IMR-90 (cell line): ENCODE data around the gene MAN2A2. TPM values are rescaled to one million over a fixed set of nuclear protein-coding genes. Genes with fewer than 3 reads are reported as not detected.

Experiments used
- ATAC-seq: fragments of 200-7000 bp; cut with Tn5 transposase; 2 replicates; pipeline ENCODE4 v1.9.1; 2020; ENCODE audit warnings: low read depth, mild to moderate bottlenecking, moderate library complexity
- BruUV-seq: library from RNA; stranded (reverse); fragments of 400-500 nt; replicated peaks from 2 replicates; lab custom pipeline; 2021; lab: Mats Ljungman, UMichigan
- CTCF ChIA-PET: fragments of 300-600 bp; formaldehyde crosslinking; extraction: SDS; loops from one replicate; lab custom pipeline; 2021; ENCODE audit warnings: antibody characterized with exemption; lab: Yijun Ruan, JAX
- POLR2A ChIA-PET: fragments of 300-600 bp; sonication (Branson Sonifier 250); formaldehyde crosslinking; loops from one replicate; lab custom pipeline; 2022; ENCODE audit warnings: antibody characterized with exemption; ENCODE audit not compliant: unreplicated experiment; lab: Charles Lee
- DNase-seq: peaks from one replicate; pipeline ENCODE4 v3.0.0; 2013
- H2AFZ ChIP-seq: replicated peaks from 2 replicates; pipeline ENCODE3; 2013; ENCODE audit warnings: low read length, mild to moderate bottlenecking; ENCODE audit not compliant: poor library complexity
- H2AK5ac ChIP-seq: 2 replicates; pipeline ENCODE4 v1.6.1; 2013; ENCODE audit warnings: low read depth, low read length, inconsistent platforms
- H2AK9ac ChIP-seq: replicated peaks from 2 replicates; pipeline ENCODE3; 2013; ENCODE audit warnings: mild to moderate bottlenecking, low read depth, low read length, moderate library complexity; ENCODE audit not compliant: poor library complexity
- H2BK120ac ChIP-seq: 2 replicates; pipeline ENCODE4 v1.6.1; 2013; ENCODE audit warnings: low read depth, low read length, inconsistent platforms
- H2BK15ac ChIP-seq: 3 replicates; pipeline ENCODE4 v1.6.1; 2013; ENCODE audit warnings: low read depth, low read length, inconsistent platforms
- H2BK20ac ChIP-seq: 2 replicates; pipeline ENCODE4 v1.6.1; 2013; ENCODE audit warnings: low read depth, mild to moderate bottlenecking, inconsistent platforms, low read length, moderate library complexity
- H2BK5ac ChIP-seq: 2 replicates; pipeline ENCODE4 v1.6.1; 2013; ENCODE audit warnings: mild to moderate bottlenecking, low read depth, low read length, inconsistent platforms; ENCODE audit not compliant: poor library complexity, severe bottlenecking
- H3K14ac ChIP-seq: replicated peaks from 2 replicates; pipeline ENCODE4 v1.6.1; 2013; ENCODE audit warnings: low read depth, low read length, inconsistent platforms
- H3K18ac ChIP-seq: 2 replicates; pipeline ENCODE4 v1.6.1; 2013; ENCODE audit warnings: low read depth, low read length, control low read depth
- H3K23ac ChIP-seq: 2 replicates; pipeline ENCODE4 v1.6.1; 2013; ENCODE audit warnings: low read depth, low read length, inconsistent platforms
- H3K27ac ChIP-seq: 2 replicates; pipeline ENCODE4 v1.5.1; 2013; ENCODE audit warnings: mild to moderate bottlenecking, control low read depth, low read length; ENCODE audit not compliant: insufficient read depth
- H3K27me3 ChIP-seq: 2 replicates; pipeline ENCODE4 v1.6.1; 2013; ENCODE audit warnings: low read length; ENCODE audit not compliant: control insufficient read depth, insufficient read depth
- H3K36me3 ChIP-seq: 2 replicates; pipeline ENCODE4 v1.6.1; 2013; ENCODE audit warnings: low read length, mixed read lengths; ENCODE audit not compliant: control insufficient read depth, insufficient read depth
- H3K4ac ChIP-seq: 2 replicates; pipeline ENCODE4 v1.6.1; 2013; ENCODE audit warnings: low read depth, low read length, inconsistent platforms
- H3K4me1 ChIP-seq: 2 replicates; pipeline ENCODE4 v1.6.1; 2013; ENCODE audit warnings: low read length, mixed read lengths; ENCODE audit not compliant: control insufficient read depth, insufficient read depth
- H3K4me2 ChIP-seq: 2 replicates; pipeline ENCODE4 v1.6.1; 2013; ENCODE audit warnings: low read depth, mild to moderate bottlenecking, control low read depth, low read length, moderate library complexity
- H3K4me3 ChIP-seq: 2 replicates; pipeline ENCODE4 v1.5.1; 2013; ENCODE audit warnings: low read depth, mild to moderate bottlenecking, control low read depth, low read length, moderate library complexity; ENCODE audit not compliant: insufficient read depth
- H3K56ac ChIP-seq: 2 replicates; pipeline ENCODE4 v1.6.1; 2013; ENCODE audit warnings: low read length, inconsistent platforms; ENCODE audit not compliant: insufficient read depth; ENCODE audit errors: extremely low read depth
- H3K79me1 ChIP-seq, 2 experiments: 2 replicates each; pipeline ENCODE4 v1.6.1; 2013; ENCODE audit warnings: low read length in 2 of 2, inconsistent platforms in 1 of 2, low read depth in 1 of 2
- H3K9ac ChIP-seq: 2 replicates; pipeline ENCODE4 v1.6.1; 2013; ENCODE audit warnings: low read depth, low read length, control low read depth
- H3K9me1 ChIP-seq: 2 replicates; pipeline ENCODE4 v1.6.1; 2013; ENCODE audit warnings: low read length, inconsistent platforms; ENCODE audit not compliant: insufficient read depth
- H3K9me3 ChIP-seq: 2 replicates; pipeline ENCODE4 v1.6.1; 2013; ENCODE audit warnings: low read length; ENCODE audit not compliant: control insufficient read depth, insufficient read depth
- H4K20me1 ChIP-seq: 2 replicates; pipeline ENCODE4 v1.6.1; 2013; ENCODE audit warnings: low read length, inconsistent platforms; ENCODE audit not compliant: insufficient read depth
- H4K5ac ChIP-seq: 2 replicates; pipeline ENCODE4 v1.6.1; 2013; ENCODE audit warnings: mild to moderate bottlenecking, low read depth, low read length, control low read depth
- H4K8ac ChIP-seq, 2 experiments: 2 replicates each; pipeline ENCODE4 v1.6.1; 2013; ENCODE audit warnings: low read depth in 2 of 2, low read length in 2 of 2, control low read depth in 1 of 2, inconsistent platforms in 1 of 2
- H4K91ac ChIP-seq: 2 replicates; pipeline ENCODE4 v1.6.1; 2013; ENCODE audit warnings: low read depth, low read length, inconsistent platforms; ENCODE audit not compliant: insufficient read depth
- CTCF ChIP-seq: conservative IDR thresholded peaks from 2 replicates; pipeline ENCODE4 v1.5.1; 2012; ENCODE audit warnings: mild to moderate bottlenecking, low read depth, low read length, improper control_type of control experiment
- FOS ChIP-seq: fragments of 150-350 bp; IDR thresholded peaks from 2 replicates; pipeline ENCODE4 v1.6.1; 2016; ENCODE audit warnings: low read depth, low read length
- MAFK ChIP-seq: IDR thresholded peaks from 2 replicates; pipeline ENCODE4 v1.6.1; 2012; ENCODE audit warnings: low read depth, low read length, improper control_type of control experiment
- MAZ ChIP-seq: IDR thresholded peaks from 2 replicates; pipeline ENCODE4 v1.6.1; 2012; ENCODE audit warnings: low read depth, mild to moderate bottlenecking, low read length, improper control_type of control experiment, moderate library complexity, borderline replicate concordance
- MXI1 ChIP-seq: IDR thresholded peaks from 2 replicates; pipeline ENCODE4 v1.6.1; 2012; ENCODE audit warnings: low read depth, mild to moderate bottlenecking, low read length, moderate library complexity, borderline replicate concordance
- POLR2A ChIP-seq: IDR thresholded peaks from 2 replicates; pipeline ENCODE4 v1.6.1; 2012; ENCODE audit warnings: mild to moderate bottlenecking, low read depth, low read length
- RAD21 ChIP-seq: IDR thresholded peaks from 2 replicates; pipeline ENCODE4 v1.6.1; 2012; ENCODE audit warnings: low read length, improper control_type of control experiment
- SMC3 ChIP-seq: fragments of 150-350 bp; IDR thresholded peaks from 2 replicates; pipeline ENCODE4 v1.6.1; 2016; ENCODE audit warnings: low read depth, mild to moderate bottlenecking, antibody characterized with exemption, low read length, moderate library complexity
- WGBS, 2 experiments: methylation state at CpG; one replicate each; pipeline versions ENCODE4 v1.1.5 to v1.1.7; 2013; ENCODE audit warnings: missing lambda C conversion rate in 2 of 2; ENCODE audit not compliant: insufficient read length in 1 of 2; ENCODE audit errors: extremely low coverage in 2 of 2; 5-methylcytosine and 5-hydroxymethylcytosine counted together
- dilution Hi-C: fragments of 300-500 bp; cut with HindIII; formaldehyde crosslinking; loops from one replicate; pipeline ENCODE4 v1.14.3; 2018; ENCODE audit warnings: low sequenced_read_pairs; ENCODE audit not compliant: unreplicated experiment
- in situ Hi-C: fragments of 300-500 bp; cut with MboI; formaldehyde crosslinking; loops from 3 replicates; pipeline ENCODE4 v1.14.3; 2019; ENCODE audit warnings: low sequenced_read_pairs, inconsistent platforms, mixed read lengths
- intact Hi-C: fragments of 100-400 bp; cut with micrococcal nuclease; formaldehyde crosslinking; loops from 2 replicates; pipeline ENCODE4 v1.10.0; 2022
- polyA plus RNA-seq, 3 experiments: library from polyadenylated mRNA; depleted of rRNA; stranded (reverse); fragments of >200 nt; gene quantifications; 2 replicates each; pipeline ENCODE4 v1.2.3, GENCODE V29; 2012; ENCODE audit warnings: low replicate concordance in 1 of 3
- total RNA-seq: library from RNA; depleted of rRNA; stranded (reverse); fragments of >200 nt; gene quantifications from 2 replicates; pipeline ENCODE4 v1.2.3, GENCODE V29; 2012

Gene MAN2A2
- total and polyA plus RNA-seq, 2 of the 4 experiments (the other 2 are of a cell fraction) = 3.4 to 52.5 TPM

DNA sequence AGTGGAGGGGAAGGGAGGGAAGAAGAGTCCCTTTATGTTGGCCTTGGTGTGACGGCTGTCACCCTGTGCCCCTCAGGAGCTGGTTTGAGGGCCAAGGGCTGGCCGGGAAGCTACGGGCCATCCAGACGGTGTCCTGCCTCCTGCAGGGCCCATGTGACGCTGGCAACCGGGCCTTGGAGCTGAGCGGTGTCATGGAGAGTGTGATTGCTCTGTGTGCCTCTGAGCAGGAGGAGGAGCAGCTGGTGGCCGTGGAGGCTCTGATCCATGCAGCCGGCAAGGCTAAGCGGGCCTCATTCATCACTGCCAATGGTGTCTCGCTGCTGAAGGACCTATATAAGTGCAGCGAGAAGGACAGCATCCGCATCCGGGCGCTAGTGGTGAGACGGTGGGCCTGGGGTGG, 43.4 kb downstream of the MAN2A2 start:
- ATAC-seq (no peak), DNase-seq (no peak)
- peaks cover 4% of the 10 kb centered on the region; the same call in 1 of the 2 replicates for H4K20me1 ChIP-seq
- ChIA-PET CTCF (interaction anchor here (2.3 kb wide), 1 partner anchor 12 kb away, joined by 8 read pairs; the partner anchor contains the start of gene UNC45A), POLR2A (interaction anchor here (0.6 kb wide), 1 partner anchor 8 kb away, joined by 4 read pairs; the partner anchor contains the start of gene RCCD1)
- dilution Hi-C loops = no loop called here
- no peak overlapping the region for H3K4ac ChIP-seq
- no peak overlapping the region for H3K4me2 ChIP-seq
- no peaks in the 10 kb centered on the region for H3K4me1 ChIP-seq
- no peak overlapping the region for H2BK5ac ChIP-seq
- H2AK9ac ChIP-seq = no peak overlapping the region
- H2AFZ ChIP-seq = no peak overlapping the region
- H2BK15ac ChIP-seq = no peak overlapping the region
- WGBS, 2 experiments = 83% methylated on average over 14 of the region's 16 CpGs; no CpG with 5 or more reads in 1 of the 2 experiments
- H4K91ac ChIP-seq = no peak overlapping the region
- H3K9me1 ChIP-seq = no peaks in the 10 kb centered on the region
- H3K27me3 ChIP-seq = no peaks in the 10 kb centered on the region
- H3K9me3 ChIP-seq = no peaks in the 10 kb centered on the region
- no peak overlapping the region for H2AK5ac ChIP-seq
- H3K9ac ChIP-seq = no peak overlapping the region
- in situ Hi-C loops = no loop called here
- H3K23ac ChIP-seq = no peak overlapping the region
- H4K5ac ChIP-seq = no peak overlapping the region
- H3K56ac ChIP-seq = no peak overlapping the region
- peaks cover 79% of the 10 kb centered on the region for H3K36me3 ChIP-seq
- H3K14ac ChIP-seq = no peak overlapping the region
- H2BK120ac ChIP-seq = no peak overlapping the region
- TF ChIP-seq FOS (no peak), MAFK (no peak), RAD21 (no peak), CTCF (no peak), SMC3 (no peak), POLR2A (no peak), MXI1 (no peak), MAZ (no peak)
- no peak overlapping the region for H3K18ac ChIP-seq
- no peak overlapping the region for H2BK20ac ChIP-seq
- H3K27ac ChIP-seq = no peak overlapping the region
- no peak overlapping the region for H4K8ac ChIP-seq
- intact Hi-C loops = no loop called here
- H3K4me3 ChIP-seq = no peak overlapping the region
- no peaks in the 10 kb centered on the region; a peak in 2 of 4 replicates for H3K79me1 ChIP-seq
- no TSS peak for BruUV-seq
